Gastrocnemius medialis (tissue), 4 donors: Measurements from ENCODE around the gene LIPA.

Experiments used
- CTCF ChIP-seq, 5 experiments: fragments of 450-650 bp in 3 of 5; fragments of 200-600 bp in 2 of 5; sonication (generic) in 2 of 5; IDR thresholded peaks in 4 of 5; conservative IDR thresholded peaks in 1 of 5; 1 replicate in 4 of 5; 2 replicates in 1 of 5; pipeline ENCODE4 v1.5.1; 2016 to 2019; ENCODE audit warnings: antibody characterized with exemption in 5 of 5, mild to moderate bottlenecking in 3 of 5, moderate library complexity in 3 of 5
- POLR2A ChIP-seq, 2 donors: fragments of 450-650 bp; IDR thresholded peaks; one replicate each; pipeline ENCODE4 v1.6.1; 2017; ENCODE audit warnings: antibody characterized with exemption in 2 of 2, mild to moderate bottlenecking in 2 of 2, moderate library complexity in 2 of 2

GRCh38 chr10:89278900-89279392 lies 27.4 kb upstream of the LIPA start:
- TF ChIP-seq CTCF (IDR thresholded peaks at IDR 0.05 in 4 of 5, conservative IDR thresholded peaks at IDR 0.05 in 1 of 5) (no peak), POLR2A (IDR thresholded peaks at IDR 0.05) (no peak)
